ENCODE results near the gene MSI2. TPM values are rescaled to one million over a fixed set of nuclear protein-coding genes. Genes with fewer than 3 reads are reported as not detected.

Gene MSI2
- total and polyA plus RNA-seq, 7 donors = 12.6 to 25.8 (median 21.3) TPM

- intact Hi-C loops (cut with DNase I) = no loop called here
- H3K36me3 ChIP-seq = no peaks in the 10 kb centered on the region
- H3K9me3 ChIP-seq = no peaks in the 10 kb centered on the region
- no peaks in the 10 kb centered on the region for H3K27me3 ChIP-seq
- H3K4me1 ChIP-seq = peaks cover 0 to 12% (median 8%) of the 10 kb centered on the region in 4 donors
- no peak for DNase-seq
- TF ChIP-seq POLR2AphosphoS5 (IDR thresholded peaks at IDR 0.05) = no peak
- TF ChIP-seq, protein P1, sequence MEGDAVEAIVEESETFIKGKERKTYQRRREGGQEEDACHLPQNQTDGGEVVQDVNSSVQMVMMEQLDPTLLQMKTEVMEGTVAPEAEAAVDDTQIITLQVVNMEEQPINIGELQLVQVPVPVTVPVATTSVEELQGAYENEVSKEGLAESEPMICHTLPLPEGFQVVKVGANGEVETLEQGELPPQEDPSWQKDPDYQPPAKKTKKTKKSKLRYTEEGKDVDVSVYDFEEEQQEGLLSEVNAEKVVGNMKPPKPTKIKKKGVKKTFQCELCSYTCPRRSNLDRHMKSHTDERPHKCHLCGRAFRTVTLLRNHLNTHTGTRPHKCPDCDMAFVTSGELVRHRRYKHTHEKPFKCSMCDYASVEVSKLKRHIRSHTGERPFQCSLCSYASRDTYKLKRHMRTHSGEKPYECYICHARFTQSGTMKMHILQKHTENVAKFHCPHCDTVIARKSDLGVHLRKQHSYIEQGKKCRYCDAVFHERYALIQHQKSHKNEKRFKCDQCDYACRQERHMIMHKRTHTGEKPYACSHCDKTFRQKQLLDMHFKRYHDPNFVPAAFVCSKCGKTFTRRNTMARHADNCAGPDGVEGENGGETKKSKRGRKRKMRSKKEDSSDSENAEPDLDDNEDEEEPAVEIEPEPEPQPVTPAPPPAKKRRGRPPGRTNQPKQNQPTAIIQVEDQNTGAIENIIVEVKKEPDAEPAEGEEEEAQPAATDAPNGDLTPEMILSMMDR (IDR thresholded peaks at IDR 0.05) = no peak
- 87 to 91% methylated on average over 4 of the region's 4 CpGs for WGBS, 2 donors
- H3K4me3 ChIP-seq = no peak overlapping the region
- H3K27ac ChIP-seq = no peak overlapping the region
Observed at GRCh38 chr17:57560319-57560705, 304.0 kb downstream of the MSI2 start.

GRCh38 chr17:57561072-57561861, 304.9 kb downstream of the MSI2 start:
- H3K27ac ChIP-seq = no peak overlapping the region
- no peaks in the 10 kb centered on the region for H3K9me3 ChIP-seq
- WGBS, 2 donors = 52 to 73% methylated on average over 12 of the region's 12 CpGs
- no peak overlapping the region for H3K4me3 ChIP-seq
- H3K27me3 ChIP-seq = no peaks in the 10 kb centered on the region
- intact Hi-C loops (cut with DNase I) = no loop called here
- peaks cover 0 to 12% (median 8%) of the 10 kb centered on the region in 4 donors for H3K4me1 ChIP-seq
- TF ChIP-seq POLR2A (IDR thresholded peaks at IDR 0.05) (no peak), EP300 (IDR thresholded peaks at IDR 0.05) (no peak), POLR2AphosphoS5 (IDR thresholded peaks at IDR 0.05) (no peak)
- TF ChIP-seq, protein P1 (IDR thresholded peaks at IDR 0.05) = no peak
- DNase-seq = no peak
- no peaks in the 10 kb centered on the region for H3K36me3 ChIP-seq

DNA sequence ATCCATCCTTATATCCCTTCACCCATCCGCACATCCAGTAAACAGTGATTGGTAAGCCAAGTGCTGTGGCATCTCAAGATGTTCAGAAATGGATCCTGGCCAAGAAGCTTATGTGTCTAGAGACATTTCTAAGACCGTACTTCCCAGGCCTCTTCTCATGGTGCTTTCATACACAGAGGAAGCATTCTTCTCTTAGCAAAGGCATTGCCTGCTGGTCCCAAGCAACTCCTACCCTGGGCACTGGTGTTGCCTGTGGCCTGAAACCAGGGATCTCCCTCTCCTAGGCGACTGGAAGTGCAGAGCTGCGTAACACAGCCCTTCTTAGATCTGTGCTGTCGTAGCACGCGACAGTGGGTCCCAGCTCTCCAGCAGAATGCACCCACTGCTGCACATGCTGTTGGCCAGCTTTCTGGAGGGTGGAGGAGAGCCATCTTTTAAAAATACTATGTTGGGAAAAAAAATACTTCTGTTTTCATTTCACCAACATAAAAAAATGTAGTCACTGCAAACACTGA, 305.9 kb downstream of the MSI2 start:
- intact Hi-C loops (cut with DNase I) = no loop called here
- 93 to 95% methylated on average over 7 of the region's 7 CpGs for WGBS, 2 donors
- Histone ChIP-seq H3K9me3 (no peaks in the 10 kb centered on the region), H3K4me3 (no peak overlapping the region), H3K27me3 (no peaks in the 10 kb centered on the region), H3K36me3 (no peaks in the 10 kb centered on the region), H3K27ac (no peak overlapping the region), H3K4me1 (peaks cover 0 to 10% (median 7%) of the 10 kb centered on the region in 4 donors)
- TF ChIP-seq EP300 (IDR thresholded peaks at IDR 0.05) = no peak
- no peak for TF ChIP-seq POLR2AphosphoS5 (IDR thresholded peaks at IDR 0.05)
- TF ChIP-seq POLR2A (IDR thresholded peaks at IDR 0.05) = no peak
- no peak for DNase-seq

DNA sequence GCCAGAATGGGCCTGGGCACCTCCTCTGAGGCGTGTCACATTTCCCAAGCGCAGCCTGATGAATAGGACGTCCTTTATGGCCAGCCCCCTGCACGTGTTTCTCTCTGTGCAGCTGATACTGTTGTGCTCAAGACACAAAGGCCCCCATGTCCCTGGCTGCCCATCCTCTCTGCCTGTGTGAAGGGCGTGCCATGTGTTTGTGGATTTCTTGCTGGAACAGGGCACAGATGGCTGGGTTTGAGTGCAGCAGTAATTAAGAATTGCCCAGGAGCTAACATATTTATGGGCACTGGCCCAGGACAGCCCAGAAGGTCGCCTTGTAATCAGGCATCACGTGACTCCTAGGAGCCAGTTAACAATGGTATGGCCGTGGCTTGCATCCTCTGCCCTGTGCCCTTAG, 307.6 kb downstream of the MSI2 start:
- TF ChIP-seq, protein P1 (IDR thresholded peaks at IDR 0.05) = no peak
- no peak for TF ChIP-seq POLR2AphosphoS5 (IDR thresholded peaks at IDR 0.05)
- TF ChIP-seq POLR2A (IDR thresholded peaks at IDR 0.05) = no peak
- TF ChIP-seq EP300 (IDR thresholded peaks at IDR 0.05) = no peak
- WGBS, 2 donors = 70 to 84% methylated on average over 8 of the region's 8 CpGs
- H3K4me1 ChIP-seq = no peaks in the 10 kb centered on the region
- no peaks in the 10 kb centered on the region for H3K36me3 ChIP-seq
- no peak overlapping the region for H3K4me3 ChIP-seq
- H3K27ac ChIP-seq = no peak overlapping the region
- intact Hi-C loops (cut with DNase I) = no loop called here
- H3K9me3 ChIP-seq = no peaks in the 10 kb centered on the region
- H3K27me3 ChIP-seq = no peaks in the 10 kb centered on the region
- DNase-seq = no peak

- no peaks in the 10 kb centered on the region for H3K27me3 ChIP-seq
- no peaks in the 10 kb centered on the region for H3K4me1 ChIP-seq
- no peaks in the 10 kb centered on the region for H3K36me3 ChIP-seq
- H3K9me3 ChIP-seq = no peaks in the 10 kb centered on the region
- TF ChIP-seq POLR2AphosphoS5 (IDR thresholded peaks at IDR 0.05) (no peak), POLR2A (IDR thresholded peaks at IDR 0.05) (no peak), EP300 (IDR thresholded peaks at IDR 0.05) (no peak)
- TF ChIP-seq, protein P1 (IDR thresholded peaks at IDR 0.05) = no peak
- no peak overlapping the region for H3K27ac ChIP-seq
- H3K4me3 ChIP-seq = no peak overlapping the region
- 83 to 87% methylated on average over 6 of the region's 6 CpGs for WGBS, 2 donors
- intact Hi-C loops (cut with DNase I) = no loop called here
- DNase-seq = no peak
Observed at GRCh38 chr17:57565176-57565575, 308.9 kb downstream of the MSI2 start.

Data from sigmoid colon (tissue), 7 donors.